Sigmoid colon (tissue), 7 donors: ENCODE results near the gene FCRLB. TPM values are rescaled to one million over a fixed set of nuclear protein-coding genes. Genes with fewer than 3 reads are reported as not detected.
"Not testable (repeated sequence)": the region's sequence is repeated elsewhere in the genome, so short reads cannot be mapped to it uniquely, and the experiment has no call there.

Source experiments
- DNase-seq: peaks from one replicate; pipeline ENCODE4 v3.0.0-alpha.2; 2019
- H3K27ac ChIP-seq, 4 donors: fragments of 200-600 bp; sonication (generic); one replicate each; pipeline ENCODE4 v1.5.1; 2016 to 2019; ENCODE audit warnings: mild to moderate bottlenecking in 1 of 4
- H3K27me3 ChIP-seq, 3 donors: fragments of 200-600 bp; sonication (generic); one replicate each; pipeline ENCODE4 v1.5.1; 2019; ENCODE audit warnings: mild to moderate bottlenecking in 1 of 3
- H3K36me3 ChIP-seq, 4 donors: fragments of 200-600 bp; sonication (generic); one replicate each; pipeline ENCODE4 v1.5.1; 2016 to 2019
- H3K4me1 ChIP-seq, 4 donors: fragments of 200-600 bp; sonication (generic); one replicate each; pipeline ENCODE4 v1.5.1; 2017 to 2019
- H3K4me3 ChIP-seq, 4 donors: fragments of 200-600 bp; sonication (generic); one replicate each; pipeline ENCODE4 v1.5.1; 2017 to 2019; ENCODE audit warnings: mild to moderate bottlenecking in 2 of 4, moderate library complexity in 1 of 4
- H3K9me3 ChIP-seq, 4 donors: fragments of 200-600 bp in 3 of 4; sonication (generic) in 3 of 4; one replicate each; pipeline versions ENCODE4 v1.5.1 to v1.6.1; 2013 to 2019
- CTCF ChIP-seq, 4 experiments: fragments of 450-650 bp in 3 of 4; fragments of 200-600 bp in 1 of 4; IDR thresholded peaks; one replicate each; pipeline ENCODE4 v1.5.1; 2016 to 2019; ENCODE audit warnings: antibody characterized with exemption in 4 of 4, mild to moderate bottlenecking in 3 of 4, moderate library complexity in 2 of 4
- EP300 ChIP-seq, 4 donors: sonication (generic); formaldehyde crosslinking; IDR thresholded peaks; one replicate each; pipeline ENCODE4 v1.6.1; 2017; ENCODE audit warnings: antibody characterized with exemption in 4 of 4
- POLR2A ChIP-seq, 2 donors: fragments of 450-650 bp; IDR thresholded peaks; one replicate each; pipeline ENCODE4 v1.6.1; 2016; ENCODE audit warnings: antibody characterized with exemption in 2 of 2, mild to moderate bottlenecking in 2 of 2, moderate library complexity in 2 of 2
- POLR2AphosphoS5 ChIP-seq, 4 donors: sonication (generic); formaldehyde crosslinking; IDR thresholded peaks; one replicate each; pipeline ENCODE4 v1.6.1; 2017; ENCODE audit warnings: antibody characterized with exemption in 4 of 4
- WGBS, 2 donors: extraction: QIAGEN DNeasy Blood & Tissue Kit; methylation state at CpG; one replicate each; pipeline ENCODE4 v1.1.7; 2013; 5-methylcytosine and 5-hydroxymethylcytosine counted together
- intact Hi-C: fragments of 100-400 bp; cut with DNase I; formaldehyde crosslinking; loops from one replicate; pipeline ENCODE4 v1.15.1; 2023
- polyA plus RNA-seq, 3 donors: library from polyadenylated mRNA; stranded (reverse); fragments of 200-250 nt; gene quantifications; one replicate each; pipeline ENCODE4 v1.2.3, GENCODE V29; 2013
- total RNA-seq, 4 donors: library from RNA; depleted of rRNA; stranded (reverse); fragments of >200 nt; gene quantifications; one replicate each; pipeline ENCODE4 v1.1.0, GENCODE V29; 2016
- donor health status: healthy with polysubstance abuse.
- donor health status: Bipolar disorder and iron deficiency.
- donor health status: healthy.

Gene FCRLB
- total and polyA plus RNA-seq, 7 donors: 0.23 to 0.95 (median 0.82) TPM; not detected in 2

GRCh38 chr1:161678500-161678899 lies 42.8 kb upstream of the FCRLB start:
- intact Hi-C loops: no loop called here

GRCh38 chr1:161681879-161682278 lies 39.5 kb upstream of the FCRLB start:
- no peaks in the 10 kb centered on the region for H3K36me3 ChIP-seq
- 67 to 81% methylated on average over 3 of the region's 3 CpGs for WGBS, 2 donors
- TF ChIP-seq CTCF (IDR thresholded peaks at IDR 0.05): no peak
- TF ChIP-seq POLR2AphosphoS5 (IDR thresholded peaks at IDR 0.05): no peak
- TF ChIP-seq POLR2A (IDR thresholded peaks at IDR 0.05): no peak
- no peak for TF ChIP-seq EP300 (IDR thresholded peaks at IDR 0.05)
- no peak overlapping the region for H3K27ac ChIP-seq
- no peak for DNase-seq
- H3K4me3 ChIP-seq: no peak overlapping the region
- intact Hi-C loops: no loop called here
- no peaks in the 10 kb centered on the region for H3K4me1 ChIP-seq
- peaks cover 0 to 5% (median 0%) of the 10 kb centered on the region in 3 donors for H3K27me3 ChIP-seq
- no peaks in the 10 kb centered on the region for H3K9me3 ChIP-seq

More at GRCh38 chr1:161678500-161678899, 42.8 kb upstream of the FCRLB start:
- H3K27me3 ChIP-seq: no peaks in the 10 kb centered on the region
- DNase-seq: no peak
- WGBS, 2 donors: 94 to 95% methylated on average over 3 of the region's 3 CpGs
- no peak overlapping the region for H3K4me3 ChIP-seq
- TF ChIP-seq POLR2A (IDR thresholded peaks at IDR 0.05) (no peak), POLR2AphosphoS5 (IDR thresholded peaks at IDR 0.05) (no peak), CTCF (IDR thresholded peaks at IDR 0.05) (no peak), EP300 (IDR thresholded peaks at IDR 0.05) (no peak)
- H3K4me1 ChIP-seq: no peaks in the 10 kb centered on the region
- no peak overlapping the region for H3K27ac ChIP-seq
- H3K36me3 ChIP-seq: no peaks in the 10 kb centered on the region
- H3K9me3 ChIP-seq: no peaks in the 10 kb centered on the region

DNA sequence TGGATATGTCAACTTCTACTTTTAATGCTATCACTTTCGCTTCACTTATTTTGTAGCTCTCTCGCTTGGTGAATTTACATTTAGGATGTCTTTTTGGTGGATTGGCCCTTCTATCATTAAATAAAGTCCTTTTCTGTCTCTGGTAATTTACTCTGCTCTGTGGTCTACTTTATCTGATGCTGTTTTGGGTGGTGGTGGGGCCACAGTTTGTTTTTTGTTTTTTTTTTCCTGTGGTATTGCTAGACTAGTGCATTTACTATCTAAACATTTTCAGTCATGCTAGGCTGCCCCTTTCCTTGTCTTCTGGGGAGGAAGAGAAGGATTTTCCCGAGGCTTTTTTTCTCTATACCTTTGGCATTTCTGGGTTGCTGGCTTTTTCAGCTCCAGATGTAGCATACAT lies 32.4 kb upstream of the FCRLB start:
- no peak for DNase-seq
- H3K4me1 ChIP-seq: no peaks in the 10 kb centered on the region
- TF ChIP-seq POLR2AphosphoS5 (IDR thresholded peaks at IDR 0.05): no peak
- no peak for TF ChIP-seq POLR2A (IDR thresholded peaks at IDR 0.05)
- TF ChIP-seq CTCF (IDR thresholded peaks at IDR 0.05): no peak
- no peak for TF ChIP-seq EP300 (IDR thresholded peaks at IDR 0.05)
- peaks cover 0 to 27% (median 7%) of the 10 kb centered on the region in 3 donors for H3K27me3 ChIP-seq
- H3K9me3 ChIP-seq: no peaks in the 10 kb centered on the region
- H3K36me3 ChIP-seq: no peaks in the 10 kb centered on the region
- 73 to 76% methylated on average over 3 of the region's 3 CpGs for WGBS, 2 donors
- intact Hi-C loops: no loop called here
- no peak overlapping the region for H3K27ac ChIP-seq
- H3K4me3 ChIP-seq: no peak overlapping the region

DNA sequence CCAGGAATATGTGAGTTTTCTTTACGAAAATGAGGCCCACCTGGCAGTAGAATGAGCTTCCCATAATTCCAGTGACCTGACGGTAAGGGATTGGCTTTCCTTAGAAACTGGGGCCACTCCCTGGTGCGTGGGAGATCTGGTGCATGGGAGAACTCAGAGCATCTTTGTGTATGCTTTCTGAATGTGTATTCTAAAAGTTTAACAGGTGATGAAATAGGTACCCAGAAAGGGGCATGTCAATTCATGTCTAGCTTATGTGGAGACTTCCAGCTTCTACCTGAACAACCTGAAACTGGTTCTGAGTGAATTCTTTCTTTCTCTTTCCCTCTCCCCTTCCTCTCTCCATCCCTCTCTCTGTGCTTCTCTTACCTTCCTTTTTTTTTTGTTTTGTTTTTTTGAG lies 29.5 kb upstream of the FCRLB start:
- H3K36me3 ChIP-seq: no peaks in the 10 kb centered on the region
- peaks cover 0 to 29% (median 7%) of the 10 kb centered on the region in 3 donors for H3K27me3 ChIP-seq
- no peak overlapping the region for H3K4me3 ChIP-seq
- 51 to 77% methylated on average over 3 of the region's 3 CpGs for WGBS, 2 donors
- DNase-seq: no peak
- no peaks in the 10 kb centered on the region for H3K4me1 ChIP-seq
- H3K9me3 ChIP-seq: no peaks in the 10 kb centered on the region
- TF ChIP-seq POLR2AphosphoS5 (IDR thresholded peaks at IDR 0.05) (no peak), CTCF (IDR thresholded peaks at IDR 0.05) (no peak), POLR2A (IDR thresholded peaks at IDR 0.05) (no peak), EP300 (IDR thresholded peaks at IDR 0.05) (no peak)
- no peak overlapping the region for H3K27ac ChIP-seq
- intact Hi-C loops: no loop called here

- H3K4me3 ChIP-seq, H3K36me3 ChIP-seq, H3K27ac ChIP-seq, H3K4me1 ChIP-seq, DNase-seq, H3K9me3 ChIP-seq, intact Hi-C loops: not testable (repeated sequence)
- H3K27me3 ChIP-seq: peaks cover 0 to 29% (median 7%) of the 10 kb centered on the region in 3 donors
- WGBS, 2 donors: 85 to 92% methylated on average over 14 of the region's 14 CpGs
Measured at GRCh38 chr1:161693020-161693712, 28.2 kb upstream of the FCRLB start.

DNA sequence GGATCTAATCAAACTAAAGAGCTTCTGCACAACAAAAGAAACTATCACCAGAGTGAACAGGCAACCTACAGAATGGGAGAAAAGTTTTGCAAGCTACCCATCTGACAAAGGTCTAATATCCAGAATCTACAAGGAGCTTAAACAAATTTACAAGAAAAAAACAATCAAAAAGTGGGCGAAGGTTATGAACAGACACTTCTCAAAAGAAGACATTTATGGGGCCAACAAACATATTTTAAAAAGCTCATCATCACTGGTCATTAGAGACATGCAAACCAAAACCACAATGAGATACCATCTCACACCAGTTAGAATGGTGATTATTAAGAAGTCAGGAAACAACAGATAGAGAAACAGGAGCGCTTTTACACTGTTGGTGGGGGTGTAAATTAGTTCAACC lies 23.0 kb upstream of the FCRLB start:
- intact Hi-C loops, H3K36me3 ChIP-seq, H3K27ac ChIP-seq, H3K4me3 ChIP-seq, H3K9me3 ChIP-seq, DNase-seq, H3K4me1 ChIP-seq: not testable (repeated sequence)
- H3K27me3 ChIP-seq: peaks cover 0 to 11% (median 0%) of the 10 kb centered on the region in 3 donors
- 93 to 98% methylated on average over 2 of the region's 2 CpGs for WGBS, 2 donors
